Endodermal cell (in vitro differentiated cells): ENCODE measurements around the gene IFNG-AS1. TPM values are rescaled to one million over a fixed set of nuclear protein-coding genes. Genes with fewer than 3 reads are reported as not detected.

Experiments
- DNase-seq: peaks from one replicate; pipeline ENCODE4 v3.0.0-alpha.2; 2017
- H3K27ac ChIP-seq: 2 replicates; pipeline ENCODE4 v1.5.1; 2013; ENCODE audit warnings: mild to moderate bottlenecking, low read depth, low read length, moderate library complexity
- H3K27me3 ChIP-seq: 2 replicates; pipeline ENCODE4 v1.6.1; 2013; ENCODE audit warnings: mild to moderate bottlenecking, low read length, moderate library complexity; ENCODE audit not compliant: insufficient read depth, control insufficient read depth, poor library complexity, severe bottlenecking
- H3K36me3 ChIP-seq: 2 replicates; pipeline ENCODE4 v1.7.0; 2013; ENCODE audit warnings: mild to moderate bottlenecking, low read length, moderate library complexity; ENCODE audit not compliant: control insufficient read depth, insufficient read depth
- H3K4me1 ChIP-seq: one replicate; pipeline ENCODE4 v1.7.0; 2013; ENCODE audit warnings: low read length; ENCODE audit not compliant: control insufficient read depth, insufficient read depth
- H3K4me3 ChIP-seq: 2 replicates; pipeline ENCODE4 v1.5.1; 2013; ENCODE audit warnings: mild to moderate bottlenecking, low read length, moderate library complexity
- H3K9ac ChIP-seq: 2 replicates; pipeline ENCODE4 v1.6.1; 2013; ENCODE audit warnings: mild to moderate bottlenecking, low read length, moderate library complexity; ENCODE audit not compliant: poor library complexity, severe bottlenecking; ENCODE audit errors: extremely low read depth
- H3K9me3 ChIP-seq: 2 replicates; pipeline ENCODE4 v1.6.1; 2013; ENCODE audit warnings: mild to moderate bottlenecking, low read length, moderate library complexity; ENCODE audit not compliant: control insufficient read depth
- H3K27ac Mint-ChIP-seq: 2 replicates; pipeline ENCODE4 v1.8.0; 2020; ENCODE audit warnings: mixed read lengths
- H3K27me3 Mint-ChIP-seq: 2 replicates; pipeline ENCODE4 v1.8.0; 2021; ENCODE audit warnings: mild to moderate bottlenecking, mixed read lengths; ENCODE audit not compliant: insufficient read depth
- H3K36me3 Mint-ChIP-seq: 2 replicates; pipeline ENCODE4 v1.8.0; 2020; ENCODE audit warnings: low read depth, mixed read lengths
- H3K4me1 Mint-ChIP-seq: 2 replicates; pipeline ENCODE4 v1.8.0; 2020; ENCODE audit warnings: mixed read lengths
- H3K4me3 Mint-ChIP-seq: 2 replicates; pipeline ENCODE4 v1.8.0; 2020; ENCODE audit warnings: mild to moderate bottlenecking, moderate library complexity, mixed read lengths
- H3K9me3 Mint-ChIP-seq: 2 replicates; pipeline ENCODE4 v1.8.0; 2020; ENCODE audit warnings: mild to moderate bottlenecking, mixed read lengths
- WGBS, 2 experiments: methylation state at CpG; one replicate each; pipeline versions ENCODE4 v1.1.5 to v1.1.7; 2013; ENCODE audit warnings: missing lambda C conversion rate in 2 of 2, mixed read lengths in 1 of 2; ENCODE audit not compliant: insufficient coverage in 1 of 2, insufficient read length in 1 of 2; 5-methylcytosine and 5-hydroxymethylcytosine counted together
- total RNA-seq, 2 donors: library from RNA; stranded (reverse); fragmentation: NEBNext Ultra II Directional in 1 of 2; extraction: Animal tissue kit (Norgen Biotek cat#: 25700) in 1 of 2; gene quantifications; 2 replicates in 1 of 2; 3 replicates in 1 of 2; pipeline ENCODE4 v1.2.1, GENCODE V29; 2021
- TF ChIP-seq, protein P1 (sequence below): fragments of 200-600 bp; sonication (generic); conservative IDR thresholded peaks from 2 replicates; pipeline ENCODE4 v1.5.0; 2021; ENCODE audit warnings: antibody characterized with exemption, mild to moderate bottlenecking

Gene IFNG-AS1
- total RNA-seq, 2 donors from 2014 or later: not detected

DNA sequence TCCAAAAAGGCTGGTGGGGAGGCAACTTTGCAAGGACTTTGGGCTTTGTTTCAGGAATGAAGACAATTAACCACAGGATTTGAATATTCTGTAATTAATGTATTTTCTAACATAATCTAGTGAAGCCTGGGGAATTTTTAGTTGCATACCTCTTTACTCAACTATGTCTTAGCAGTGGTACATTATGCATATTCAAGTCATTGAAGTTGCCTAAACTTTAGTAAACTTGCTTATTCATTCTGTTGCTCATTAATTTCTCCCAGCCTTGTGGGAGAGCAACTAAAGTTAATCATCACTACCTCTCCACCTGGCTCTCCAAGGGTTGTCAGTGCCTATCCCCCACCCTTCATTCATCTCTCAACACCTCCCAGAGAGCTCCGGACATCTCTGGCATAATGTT lies 54.2 kb downstream of the IFNG-AS1 start:
- TF ChIP-seq, protein P1, sequence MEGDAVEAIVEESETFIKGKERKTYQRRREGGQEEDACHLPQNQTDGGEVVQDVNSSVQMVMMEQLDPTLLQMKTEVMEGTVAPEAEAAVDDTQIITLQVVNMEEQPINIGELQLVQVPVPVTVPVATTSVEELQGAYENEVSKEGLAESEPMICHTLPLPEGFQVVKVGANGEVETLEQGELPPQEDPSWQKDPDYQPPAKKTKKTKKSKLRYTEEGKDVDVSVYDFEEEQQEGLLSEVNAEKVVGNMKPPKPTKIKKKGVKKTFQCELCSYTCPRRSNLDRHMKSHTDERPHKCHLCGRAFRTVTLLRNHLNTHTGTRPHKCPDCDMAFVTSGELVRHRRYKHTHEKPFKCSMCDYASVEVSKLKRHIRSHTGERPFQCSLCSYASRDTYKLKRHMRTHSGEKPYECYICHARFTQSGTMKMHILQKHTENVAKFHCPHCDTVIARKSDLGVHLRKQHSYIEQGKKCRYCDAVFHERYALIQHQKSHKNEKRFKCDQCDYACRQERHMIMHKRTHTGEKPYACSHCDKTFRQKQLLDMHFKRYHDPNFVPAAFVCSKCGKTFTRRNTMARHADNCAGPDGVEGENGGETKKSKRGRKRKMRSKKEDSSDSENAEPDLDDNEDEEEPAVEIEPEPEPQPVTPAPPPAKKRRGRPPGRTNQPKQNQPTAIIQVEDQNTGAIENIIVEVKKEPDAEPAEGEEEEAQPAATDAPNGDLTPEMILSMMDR: no peak
- Mint-ChIP-seq H3K27ac (no peak overlapping the region), H3K9me3 (peaks cover 13% of the 10 kb centered on the region), H3K4me3 (no peak overlapping the region), H3K4me1 (peaks cover 2% of the 10 kb centered on the region), H3K27me3 (no peaks in the 10 kb centered on the region), H3K36me3 (no peaks in the 10 kb centered on the region)
- Histone ChIP-seq H3K27ac (no peak overlapping the region), H3K4me1 (no peaks in the 10 kb centered on the region), H3K4me3 (no peak overlapping the region), H3K9me3 (no peaks in the 10 kb centered on the region), H3K27me3 (no peaks in the 10 kb centered on the region), H3K9ac (no peak overlapping the region), H3K36me3 (no peaks in the 10 kb centered on the region)
- no peak for DNase-seq
- WGBS, 2 experiments: 89% methylated on average over 1 of the region's 1 CpG; no CpG with 5 or more reads in 1 of the 2 experiments

DNA sequence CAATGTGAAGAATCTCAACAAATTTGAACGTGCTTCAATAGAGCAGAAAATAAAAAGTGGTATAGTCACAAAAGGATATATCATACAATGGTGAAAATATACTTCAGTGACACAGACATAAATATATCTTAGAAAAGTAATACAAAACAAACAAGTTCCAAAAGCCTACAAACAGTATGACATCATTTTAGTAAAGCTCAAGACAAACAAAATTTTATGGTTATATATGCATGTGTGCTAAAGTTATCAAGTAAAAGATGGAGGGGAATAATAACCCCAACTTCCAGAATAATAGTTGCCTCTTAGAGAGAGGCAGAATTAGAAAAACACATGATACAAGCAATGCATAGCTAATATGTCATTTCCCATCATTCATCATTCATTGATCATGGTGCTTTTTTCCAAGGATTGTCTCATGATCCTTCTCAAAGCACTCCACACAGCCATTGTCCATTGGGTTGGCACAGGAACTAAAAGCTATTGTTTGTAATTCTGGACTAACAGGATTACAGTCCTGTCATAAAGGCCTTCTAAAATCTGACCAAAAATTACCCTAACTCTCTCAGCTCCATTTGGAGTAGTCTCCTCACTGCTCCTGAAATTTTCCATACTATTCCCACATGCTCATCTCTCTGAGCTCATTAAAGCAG lies 59.5 kb downstream of the IFNG-AS1 start:
- WGBS, 2 experiments: 100% methylated on average over 1 of the region's 1 CpG; no CpG with 5 or more reads in 1 of the 2 experiments
- Histone ChIP-seq H3K4me1 (no peaks in the 10 kb centered on the region), H3K9ac (no peak overlapping the region), H3K9me3 (no peaks in the 10 kb centered on the region), H3K4me3 (no peak overlapping the region), H3K27me3 (no peaks in the 10 kb centered on the region), H3K27ac (no peak overlapping the region), H3K36me3 (no peaks in the 10 kb centered on the region)
- TF ChIP-seq, protein P1: no peak
- H3K4me3 Mint-ChIP-seq: no peak overlapping the region
- no peaks in the 10 kb centered on the region for H3K36me3 Mint-ChIP-seq
- no peaks in the 10 kb centered on the region for H3K27me3 Mint-ChIP-seq
- H3K27ac Mint-ChIP-seq: no peak overlapping the region
- no peak for DNase-seq
- peaks cover 13% of the 10 kb centered on the region for H3K9me3 Mint-ChIP-seq
- H3K4me1 Mint-ChIP-seq: no peaks in the 10 kb centered on the region

DNA sequence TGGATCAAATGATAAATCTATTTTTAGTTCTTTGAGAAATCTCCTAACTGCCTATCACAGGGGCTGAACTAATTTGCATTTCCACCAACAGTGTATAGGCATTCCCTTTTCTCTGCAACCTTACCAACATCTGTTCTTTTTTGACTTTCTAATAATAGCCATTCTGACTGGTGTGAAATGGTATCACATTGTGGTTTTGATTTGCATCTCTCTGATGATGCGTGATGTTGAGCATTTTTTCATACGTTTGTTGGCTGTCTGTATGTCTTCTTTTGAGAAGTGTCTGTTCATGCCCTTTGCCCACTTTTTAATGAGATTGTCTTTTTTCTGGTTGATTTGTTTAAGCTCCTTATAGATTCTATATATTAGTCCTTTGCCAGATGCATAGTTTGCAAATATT lies 67.1 kb downstream of the IFNG-AS1 start:
- Mint-ChIP-seq H3K9me3 (peaks cover 49% of the 10 kb centered on the region), H3K36me3 (peaks cover 2% of the 10 kb centered on the region), H3K4me3 (no peak overlapping the region), H3K27ac (no peak overlapping the region), H3K27me3 (no peaks in the 10 kb centered on the region), H3K4me1 (no peaks in the 10 kb centered on the region)
- TF ChIP-seq, protein P1: no peak
- H3K4me1 ChIP-seq: no peaks in the 10 kb centered on the region
- H3K27ac ChIP-seq: no peak overlapping the region
- WGBS, 2 experiments: 92 to 96% methylated on average over 2 of the region's 2 CpGs
- DNase-seq: no peak
- H3K36me3 ChIP-seq: no peaks in the 10 kb centered on the region
- H3K4me3 ChIP-seq: no peak overlapping the region
- no peaks in the 10 kb centered on the region for H3K27me3 ChIP-seq
- H3K9ac ChIP-seq: no peak overlapping the region
- peaks cover 29% of the 10 kb centered on the region for H3K9me3 ChIP-seq
